ENCODE results near the gene PIP4P1. TPM values are rescaled to one million over a fixed set of nuclear protein-coding genes. Genes with fewer than 3 reads are reported as not detected.

Gene PIP4P1
- total RNA-seq, 6 experiments from 2014 or later: 7.0 to 13.8 (median 11.4) TPM

GRCh38 chr14:20416223-20416622, 45.0 kb downstream of the PIP4P1 start:
- ATAC-seq (no peak), DNase-seq (no peak)
- no peaks in the 10 kb centered on the region for H3K9me3 ChIP-seq
- H3K27me3 ChIP-seq: no peaks in the 10 kb centered on the region
- intact Hi-C loops (cut with DNase I): no loop called here
- H3K4me1 ChIP-seq: peaks cover 0 to 4% (median 0%) of the 10 kb centered on the region in 4 donors
- TF ChIP-seq CTCF (IDR thresholded peaks at IDR 0.05) (no peak), POLR2A (IDR thresholded peaks at IDR 0.05) (no peak)
- 75% methylated on average over 2 of the region's 2 CpGs for WGBS (ENCODE audit: insufficient coverage, low coverage, low lambda C conversion rate, missing lambda C conversion rate)
- no peak overlapping the region for H3K27ac ChIP-seq
- H3K4me3 ChIP-seq: no peak overlapping the region
- H3K36me3 ChIP-seq: no peaks in the 10 kb centered on the region

DNA sequence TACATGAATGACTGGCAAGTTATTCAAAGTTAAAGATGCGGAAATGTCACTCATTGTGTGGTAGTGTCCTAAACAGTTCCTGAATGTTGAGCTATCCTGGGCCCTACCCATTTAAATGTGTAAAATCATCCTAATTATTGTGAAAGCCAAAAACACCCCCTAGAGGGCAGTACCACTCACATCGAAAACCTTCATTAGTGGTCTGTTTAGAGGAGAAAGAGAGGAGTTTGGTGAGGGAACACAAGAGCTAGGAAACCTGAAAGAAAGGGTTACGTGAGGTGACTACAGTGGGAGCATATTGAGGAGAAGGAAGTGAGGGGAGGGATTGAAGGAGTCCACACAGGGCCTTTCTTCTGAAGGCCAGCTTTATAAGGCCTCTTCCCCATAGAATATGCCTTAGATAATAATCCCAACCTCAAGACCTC, 45.4 kb downstream of the PIP4P1 start:
- ATAC-seq (peak; percentile 38 to 44 (median 40)), DNase-seq (no peak)
- Histone ChIP-seq H3K9me3 (no peaks in the 10 kb centered on the region), H3K36me3 (no peaks in the 10 kb centered on the region), H3K4me3 (no peak overlapping the region), H3K27ac (no peak overlapping the region), H3K27me3 (no peaks in the 10 kb centered on the region), H3K4me1 (peaks cover 0 to 4% (median 0%) of the 10 kb centered on the region in 4 donors)
- TF ChIP-seq POLR2A (IDR thresholded peaks at IDR 0.05): no peak
- peak; percentile 53 to 64 (median 54) for TF ChIP-seq CTCF (IDR thresholded peaks at IDR 0.05)
- intact Hi-C loops (cut with DNase I): no loop called here
- WGBS (ENCODE audit: insufficient coverage, low coverage, low lambda C conversion rate, missing lambda C conversion rate): 31% methylated on average over 3 of the region's 3 CpGs

DNA sequence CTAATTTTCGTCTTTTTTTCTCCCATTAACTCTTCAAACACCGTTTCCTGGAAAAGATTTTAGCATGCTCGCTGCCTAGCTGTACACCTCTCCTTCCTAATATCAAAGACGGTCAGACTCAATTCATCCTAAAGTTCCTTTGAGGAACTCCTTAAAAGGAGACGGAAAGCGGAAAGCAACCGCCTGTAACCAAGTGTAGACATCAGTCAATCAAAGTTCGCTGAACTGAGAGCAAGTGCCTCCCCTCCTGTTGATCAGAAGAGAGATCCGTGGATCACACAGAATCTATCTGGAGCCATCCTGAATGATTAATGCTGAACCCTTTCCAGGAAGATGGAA, 47.5 kb downstream of the PIP4P1 start:
- Histone ChIP-seq H3K27ac (peak overlapping the region; percentile 77 to 95 (median 85)), H3K4me1 (peaks cover 0 to 4% (median 0%) of the 10 kb centered on the region in 4 donors), H3K4me3 (peak overlapping the region; percentile 73 to 88 (median 84)), H3K9me3 (no peaks in the 10 kb centered on the region), H3K36me3 (no peaks in the 10 kb centered on the region), H3K27me3 (no peaks in the 10 kb centered on the region)
- ATAC-seq (peak; percentile 9 to 33 (median 26)), DNase-seq (no peak)
- intact Hi-C loops (cut with DNase I): no loop called here
- TF ChIP-seq CTCF (IDR thresholded peaks at IDR 0.05): no peak
- 6% methylated on average over 9 of the region's 9 CpGs for WGBS (ENCODE audit: insufficient coverage, low coverage, low lambda C conversion rate, missing lambda C conversion rate)

- H3K4me3 ChIP-seq: peak within 1 kb of the TSS; percentile 73 to 88 (median 84)
- under 1% methylated on average over 30 of the region's 43 CpGs for WGBS (ENCODE audit: insufficient coverage, low coverage, low lambda C conversion rate, missing lambda C conversion rate)
- H3K36me3 ChIP-seq: peaks cover 0 to under 1% (median under 1%) of the 10 kb centered on the region in 4 donors
- H3K27me3 ChIP-seq: no peaks in the 10 kb centered on the region
- DNase-seq: peak; percentile 91 to 93 (median 91)
- H3K27ac ChIP-seq: peak within 1 kb of the TSS; percentile 77 to 95 (median 85)
- no peak for TF ChIP-seq CTCF (IDR thresholded peaks at IDR 0.05)
- peak; percentile 91 for TF ChIP-seq POLR2A (IDR thresholded peaks at IDR 0.05)
- intact Hi-C loops (cut with DNase I): no loop called here
- no peaks in the 10 kb centered on the region for H3K9me3 ChIP-seq
- peaks cover 0 to 4% (median 0%) of the 10 kb centered on the region in 4 donors for H3K4me1 ChIP-seq
- peak; percentile 96 to 98 (median 98) for ATAC-seq
Observed at GRCh38 chr14:20412876-20413743, 48.1 kb downstream of the PIP4P1 start, which contains the start of gene TEP1. TEP1 (minus strand) TSS chr14:20413501; CDS start chr14:20408439, 5,062 bp downstream.
